Keratinocyte (primary cell): ENCODE data around the gene DHODH. TPM values are rescaled to one million over a fixed set of nuclear protein-coding genes. Genes with fewer than 3 reads are reported as not detected.

Experiments
- DNase-seq: peaks from one replicate; pipeline ENCODE4 v3.0.0-alpha.2; 2011; ENCODE audit warnings: low read depth, missing footprints, low spot score
- FAIRE-seq: peaks from 2 replicates; lab custom pipeline; 2011; peaks lifted over from hg19 to GRCh38; lab: Jason Lieb, UNC
- H2AFZ ChIP-seq: 2 replicates; pipeline ENCODE4 v1.6.0; 2012; ENCODE audit warnings: low read length, control low read depth, inconsistent platforms; ENCODE audit not compliant: control insufficient read depth
- H3K27ac ChIP-seq: 2 replicates; pipeline ENCODE4 v1.5.1; 2011; ENCODE audit warnings: low read length; ENCODE audit not compliant: control insufficient read depth, insufficient read depth
- H3K27me3 ChIP-seq: 3 replicates; pipeline ENCODE4 v1.6.0; 2011; ENCODE audit warnings: low read length; ENCODE audit not compliant: control insufficient read depth, insufficient read depth; ENCODE audit errors: extremely low read depth
- H3K36me3 ChIP-seq, 2 experiments: 2 replicates in 1 of 2; 3 replicates in 1 of 2; pipeline ENCODE4 v1.5.1; 2011; ENCODE audit warnings: low read length in 2 of 2, mild to moderate bottlenecking in 1 of 2; ENCODE audit not compliant: control insufficient read depth in 2 of 2, insufficient read depth in 2 of 2; ENCODE audit errors: extremely low read depth in 1 of 2
- H3K4me1 ChIP-seq: 3 replicates; pipeline ENCODE4 v1.5.1; 2011; ENCODE audit warnings: low read length; ENCODE audit not compliant: control insufficient read depth, insufficient read depth; ENCODE audit errors: extremely low read depth
- H3K4me2 ChIP-seq: 3 replicates; pipeline ENCODE4 v1.6.0; 2011; ENCODE audit warnings: low read depth, low read length; ENCODE audit not compliant: control insufficient read depth, insufficient read depth; ENCODE audit errors: extremely low read depth
- H3K4me3 ChIP-seq, 3 experiments: fragments of 200-600 bp in 1 of 3; sonication (generic) in 1 of 3; 2 replicates in 2 of 3; 3 replicates in 1 of 3; pipeline ENCODE4 v1.5.1; 2011 to 2016; ENCODE audit warnings: low read length in 3 of 3, mild to moderate bottlenecking in 3 of 3, control low read depth in 2 of 3, inconsistent platforms in 1 of 3, low read depth in 1 of 3, mixed read lengths in 1 of 3, mixed run types in 1 of 3, moderate library complexity in 1 of 3; ENCODE audit not compliant: control insufficient read depth in 2 of 3, insufficient read depth in 2 of 3; ENCODE audit errors: extremely low read depth in 1 of 3
- H3K79me2 ChIP-seq: 2 replicates; pipeline ENCODE4 v1.6.0; 2012; ENCODE audit warnings: low read length; ENCODE audit not compliant: control insufficient read depth, insufficient read depth
- H3K9ac ChIP-seq: 3 replicates; pipeline ENCODE4 v1.6.0; 2011; ENCODE audit warnings: low read length; ENCODE audit not compliant: control insufficient read depth, insufficient read depth; ENCODE audit errors: extremely low read depth
- H3K9me1 ChIP-seq: 3 replicates; pipeline ENCODE4 v1.6.0; 2011; ENCODE audit warnings: low read length; ENCODE audit not compliant: control insufficient read depth, insufficient read depth; ENCODE audit errors: extremely low read depth
- H3K9me3 ChIP-seq: 2 replicates; pipeline ENCODE4 v1.5.1; 2012; ENCODE audit warnings: low read depth, low read length; ENCODE audit not compliant: control insufficient read depth
- H4K20me1 ChIP-seq: 3 replicates; pipeline ENCODE4 v1.6.0; 2011; ENCODE audit warnings: low read length; ENCODE audit not compliant: control insufficient read depth, insufficient read depth; ENCODE audit errors: extremely low read depth
- EZH2 ChIP-seq: IDR thresholded peaks from one replicate; pipeline ENCODE4 v1.6.1; 2012; ENCODE audit warnings: inconsistent platforms, mild to moderate bottlenecking, low read length, moderate library complexity
- dilution Hi-C: fragments of 300-500 bp; cut with MboI; formaldehyde crosslinking; loops from one replicate; pipeline ENCODE4 v1.7.0; 2020; ENCODE audit warnings: low sequenced_read_pairs; ENCODE audit not compliant: extremely low pct_ligation_motif_present
- polyA plus RNA-seq, 5 experiments: library from polyadenylated mRNA; depleted of rRNA in 3 of 5; stranded (reverse) in 3 of 5; stranded (forward) in 1 of 5; unstranded in 1 of 5; fragments of >200 nt; gene quantifications; 1 replicate in 1 of 5; 2 replicates in 3 of 5; 3 replicates in 1 of 5; pipeline versions ENCODE4 v1.2.1 to v1.2.3, GENCODE V29; 2011 to 2012; ENCODE audit warnings: missing spikeins in 2 of 5, low read depth in 1 of 5, low replicate concordance in 1 of 5
- TF ChIP-seq, protein P1 (sequence below), 3 experiments: IDR thresholded peaks in 1 of 3; conservative IDR thresholded peaks in 1 of 3; optimal IDR thresholded peaks in 1 of 3; 2 replicates in 2 of 3; 3 replicates in 1 of 3; pipeline versions ENCODE3 to v1.5.1; 2011; ENCODE audit warnings: low read length in 3 of 3, mild to moderate bottlenecking in 3 of 3, moderate library complexity in 2 of 3, control low read depth in 1 of 3, inconsistent platforms in 1 of 3; ENCODE audit not compliant: insufficient read depth in 2 of 3; ENCODE audit errors: extremely low read depth in 1 of 3

DHODH gene
- polyA plus RNA-seq, 1 donor (not counting 4 experiments of a cell fraction or from before 2014, with no cell fraction given), result 5.4 TPM

DNA sequence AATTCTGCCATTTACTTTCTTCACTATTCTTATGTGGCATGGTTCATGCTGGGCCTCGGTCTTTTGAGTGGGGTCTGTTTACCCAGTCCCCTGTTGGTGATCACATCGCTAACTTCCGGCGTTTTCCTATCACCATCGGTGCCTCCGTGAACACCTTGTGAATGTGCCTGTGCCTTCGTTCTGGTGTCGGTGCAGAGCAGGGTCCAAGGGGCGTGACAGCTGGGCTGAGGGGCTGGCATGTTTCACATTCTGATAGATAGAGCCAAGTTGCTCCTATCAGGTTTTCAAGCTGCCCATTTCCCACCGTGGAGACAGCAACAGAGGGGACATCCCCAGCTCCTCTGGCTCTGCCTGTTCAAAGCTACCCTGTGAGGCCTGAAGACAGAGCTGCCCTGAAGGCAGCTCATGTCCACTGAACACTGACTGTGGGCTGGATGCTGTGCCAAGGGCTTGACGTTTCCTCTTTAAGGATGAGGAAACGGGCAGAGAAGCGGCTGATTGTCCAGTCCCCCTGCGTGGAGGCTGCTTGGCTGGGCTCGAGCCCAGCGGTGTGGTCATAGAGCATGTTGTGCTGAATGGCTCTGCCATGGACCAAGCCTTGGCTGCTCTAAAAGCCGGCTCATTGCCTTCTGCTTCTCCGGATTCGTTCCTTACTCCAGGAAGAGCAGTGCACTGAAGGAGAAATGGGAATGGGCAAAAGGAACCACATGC, 17.0 kb downstream of the DHODH start:
- Histone ChIP-seq H3K9ac (no peak overlapping the region), H3K36me3 (peaks cover 2 to 12% of the 10 kb centered on the region in 2 experiments), H3K9me1 (no peaks in the 10 kb centered on the region), H4K20me1 (no peaks in the 10 kb centered on the region), H3K4me1 (no peaks in the 10 kb centered on the region), H3K79me2 (no peaks in the 10 kb centered on the region), H3K4me2 (no peak overlapping the region), H3K9me3 (no peaks in the 10 kb centered on the region), H3K27ac (no peak overlapping the region), H3K27me3 (no peaks in the 10 kb centered on the region), H2AFZ (no peak overlapping the region), H3K4me3 (no peak overlapping the region)
- no peak for FAIRE-seq
- TF ChIP-seq, protein P1, sequence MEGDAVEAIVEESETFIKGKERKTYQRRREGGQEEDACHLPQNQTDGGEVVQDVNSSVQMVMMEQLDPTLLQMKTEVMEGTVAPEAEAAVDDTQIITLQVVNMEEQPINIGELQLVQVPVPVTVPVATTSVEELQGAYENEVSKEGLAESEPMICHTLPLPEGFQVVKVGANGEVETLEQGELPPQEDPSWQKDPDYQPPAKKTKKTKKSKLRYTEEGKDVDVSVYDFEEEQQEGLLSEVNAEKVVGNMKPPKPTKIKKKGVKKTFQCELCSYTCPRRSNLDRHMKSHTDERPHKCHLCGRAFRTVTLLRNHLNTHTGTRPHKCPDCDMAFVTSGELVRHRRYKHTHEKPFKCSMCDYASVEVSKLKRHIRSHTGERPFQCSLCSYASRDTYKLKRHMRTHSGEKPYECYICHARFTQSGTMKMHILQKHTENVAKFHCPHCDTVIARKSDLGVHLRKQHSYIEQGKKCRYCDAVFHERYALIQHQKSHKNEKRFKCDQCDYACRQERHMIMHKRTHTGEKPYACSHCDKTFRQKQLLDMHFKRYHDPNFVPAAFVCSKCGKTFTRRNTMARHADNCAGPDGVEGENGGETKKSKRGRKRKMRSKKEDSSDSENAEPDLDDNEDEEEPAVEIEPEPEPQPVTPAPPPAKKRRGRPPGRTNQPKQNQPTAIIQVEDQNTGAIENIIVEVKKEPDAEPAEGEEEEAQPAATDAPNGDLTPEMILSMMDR (optimal IDR thresholded peaks at IDR 0.05 in 1 of 3, IDR thresholded peaks at IDR 0.05 in 1 of 3, conservative IDR thresholded peaks at IDR 0.05 in 1 of 3; ENCODE audit: extremely low read depth in 1 of 3, insufficient read depth in 2 of 3, low read length in 3 of 3), result no peak
- no peak for TF ChIP-seq EZH2
- DNase-seq, result no peak
- dilution Hi-C loops, result no loop called here

DNA sequence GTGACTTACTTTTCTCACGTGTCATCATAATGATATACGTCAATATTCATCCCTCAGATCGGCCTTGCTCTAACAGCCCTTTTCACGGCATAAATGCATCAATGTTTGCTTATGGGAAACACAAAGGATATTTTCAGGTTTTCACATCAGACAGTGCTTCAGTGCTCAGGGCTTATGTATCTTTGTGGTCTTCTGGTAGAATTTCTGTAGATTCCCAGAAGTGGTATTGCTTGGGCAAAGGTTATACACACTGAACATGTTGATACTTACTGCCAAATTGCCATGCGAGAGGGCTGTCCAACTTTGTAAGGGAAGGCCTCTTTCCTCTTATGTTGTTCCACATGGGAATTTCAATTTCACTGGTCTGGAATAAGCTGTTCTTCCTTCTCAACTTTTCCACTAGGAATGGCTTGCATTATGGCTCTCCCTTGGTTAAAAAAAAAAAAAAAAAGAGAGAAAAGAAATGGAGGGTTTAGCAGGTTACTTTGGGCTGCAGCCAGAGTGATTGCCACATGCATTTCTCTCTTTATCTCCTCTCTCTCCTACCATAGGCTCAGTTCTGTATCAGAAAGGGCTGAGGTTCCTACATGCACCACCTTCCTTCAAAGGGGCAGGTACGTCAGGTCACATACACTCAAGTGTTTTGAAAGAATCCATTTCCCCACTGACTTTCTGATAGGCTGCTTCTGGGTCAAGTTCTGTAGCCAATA, 19.3 kb downstream of the DHODH start:
- H2AFZ ChIP-seq, result no peak overlapping the region
- H3K9me1 ChIP-seq, result no peaks in the 10 kb centered on the region
- DNase-seq (no peak), FAIRE-seq (no peak)
- no peak overlapping the region for H3K27ac ChIP-seq
- no peaks in the 10 kb centered on the region for H3K9me3 ChIP-seq
- H3K4me2 ChIP-seq, result no peak overlapping the region
- no peaks in the 10 kb centered on the region for H3K79me2 ChIP-seq
- no peaks in the 10 kb centered on the region for H3K4me1 ChIP-seq
- no peaks in the 10 kb centered on the region for H4K20me1 ChIP-seq
- H3K36me3 ChIP-seq, result peaks cover 2 to 7% of the 10 kb centered on the region in 2 experiments
- no peak for TF ChIP-seq EZH2
- TF ChIP-seq, protein P1 (optimal IDR thresholded peaks at IDR 0.05 in 1 of 3, IDR thresholded peaks at IDR 0.05 in 1 of 3, conservative IDR thresholded peaks at IDR 0.05 in 1 of 3; ENCODE audit: extremely low read depth in 1 of 3, insufficient read depth in 2 of 3, low read length in 3 of 3), result no peak
- dilution Hi-C loops, result no loop called here
- H3K27me3 ChIP-seq, result no peaks in the 10 kb centered on the region
- no peak overlapping the region for H3K9ac ChIP-seq
- no peak overlapping the region for H3K4me3 ChIP-seq
